MM.1S (cell line): Measurements from ENCODE around the gene TEKT2.
A peak's percentile ranks its signal among the peaks of the same experiment; 100 is the strongest.

ENCODE experiments used
- DNase-seq: peaks from one replicate; pipeline ENCODE4 v3.0.0-alpha.2; 2015
- H2AFZ ChIP-seq: fragments of 300-600 bp; sonication (generic); 2 replicates; pipeline ENCODE4 v1.6.0; 2016; ENCODE audit warnings: antibody characterized with exemption, low read length
- H3F3A ChIP-seq: fragments of 300-600 bp; sonication (generic); 2 replicates; pipeline ENCODE4 v1.6.1; 2016; ENCODE audit warnings: mild to moderate bottlenecking, antibody characterized with exemption, low read length, moderate library complexity, mixed read lengths; ENCODE audit not compliant: insufficient read depth
- H3K27ac ChIP-seq: fragments of 300-600 bp; sonication (generic); 2 replicates; pipeline ENCODE4 v1.5.1; 2016; ENCODE audit warnings: mild to moderate bottlenecking, low read length
- H3K27me3 ChIP-seq: fragments of 300-600 bp; sonication (generic); replicated peaks from 2 replicates; pipeline ENCODE4 v1.6.0; 2016; ENCODE audit warnings: low read length; ENCODE audit not compliant: insufficient read depth
- H3K36me3 ChIP-seq: fragments of 300-600 bp; sonication (generic); replicated peaks from 2 replicates; pipeline ENCODE4 v1.6.1; 2016; ENCODE audit warnings: mild to moderate bottlenecking, low read length, mixed read lengths; ENCODE audit not compliant: insufficient read depth
- H3K4me1 ChIP-seq: fragments of 300-600 bp; sonication (generic); 2 replicates; pipeline ENCODE4 v1.6.1; 2016; ENCODE audit warnings: low read length, mixed read lengths
- H3K4me2 ChIP-seq: fragments of 300-600 bp; sonication (generic); 2 replicates; pipeline ENCODE4 v1.6.0; 2016; ENCODE audit warnings: low read depth, low read length
- H3K4me3 ChIP-seq: fragments of 300-600 bp; sonication (generic); 2 replicates; pipeline ENCODE4 v1.5.1; 2016; ENCODE audit warnings: low read length, mixed read lengths
- H3K79me2 ChIP-seq: fragments of 300-600 bp; sonication (generic); 2 replicates; pipeline ENCODE4 v1.6.1; 2016; ENCODE audit warnings: mixed run types, low read length, mixed read lengths
- H3K9ac ChIP-seq: fragments of 300-600 bp; sonication (generic); 2 replicates; pipeline ENCODE4 v1.6.1; 2016; ENCODE audit warnings: low read length, mixed read lengths
- H3K9me2 ChIP-seq: fragments of 300-600 bp; sonication (generic); replicated peaks from 2 replicates; pipeline ENCODE4 v1.6.1; 2016; ENCODE audit warnings: mild to moderate bottlenecking, low read length, mixed read lengths; ENCODE audit not compliant: insufficient read depth
- H3K9me3 ChIP-seq: fragments of 300-600 bp; sonication (generic); replicated peaks from 2 replicates; pipeline ENCODE4 v1.6.1; 2016; ENCODE audit warnings: mild to moderate bottlenecking, low read length, mixed read lengths; ENCODE audit not compliant: insufficient read depth
- H4K20me1 ChIP-seq: fragments of 300-600 bp; sonication (generic); 2 replicates; pipeline ENCODE4 v1.6.1; 2016; ENCODE audit warnings: mild to moderate bottlenecking, low read length, moderate library complexity, mixed read lengths; ENCODE audit not compliant: insufficient read depth
- EZH2 ChIP-seq: fragments of 300-600 bp; sonication (generic); optimal IDR thresholded peaks from 2 replicates; pipeline ENCODE3; 2017; ENCODE audit warnings: low read depth, mild to moderate bottlenecking, antibody characterized with exemption, low read length, mixed read lengths
- EZH2phosphoT487 ChIP-seq: fragments of 300-600 bp; sonication (generic); IDR thresholded peaks from 2 replicates; pipeline ENCODE4 v1.6.1; 2018; ENCODE audit warnings: antibody characterized with exemption, low read length
- TF ChIP-seq, protein P1 (sequence below): fragments of 300-600 bp; sonication (generic); IDR thresholded peaks from 2 replicates; pipeline ENCODE4 v1.5.1; 2016; ENCODE audit warnings: antibody characterized with exemption, low read length, mixed read lengths

The TEKT2 gene

DNA sequence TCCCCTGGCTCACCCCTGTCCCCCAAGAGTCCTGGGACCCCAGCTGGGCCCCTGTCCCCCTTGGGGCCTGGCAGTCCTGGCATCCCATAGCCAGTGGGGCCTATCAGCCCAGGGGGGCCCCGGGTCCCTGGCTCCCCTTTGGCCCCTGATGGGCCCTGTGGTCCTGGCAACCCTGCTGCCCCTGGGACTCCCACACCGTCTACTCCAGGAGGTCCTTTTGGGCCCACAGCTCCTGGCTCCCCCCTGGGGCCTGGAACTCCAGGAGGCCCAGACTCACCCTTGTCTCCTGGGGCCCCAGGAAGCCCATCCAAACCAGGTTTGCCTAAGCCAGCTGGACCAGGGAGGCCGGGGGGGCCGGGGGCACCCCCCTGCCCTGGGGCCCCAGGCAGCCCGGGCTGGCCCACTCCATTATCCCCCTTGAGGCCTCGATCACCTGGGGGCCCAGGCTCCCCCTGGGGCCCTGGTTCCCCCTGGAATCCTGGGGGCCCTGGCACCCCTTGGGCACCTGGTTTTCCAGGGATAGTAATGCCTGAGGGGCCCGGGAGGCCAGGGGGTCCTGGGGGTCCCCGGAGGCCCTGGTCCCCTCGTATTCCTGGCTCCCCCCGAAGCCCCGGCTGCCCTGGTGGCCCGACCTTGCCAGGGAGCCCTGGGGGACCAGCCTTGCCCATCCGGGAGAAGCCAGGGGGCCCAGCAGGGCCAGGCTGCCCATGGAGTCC, 14.9 kb downstream of the TEKT2 start:
- Histone ChIP-seq H3K9ac (no peak overlapping the region), H3K27me3 (no peaks in the 10 kb centered on the region), H3K79me2 (no peaks in the 10 kb centered on the region), H3K4me3 (no peak overlapping the region), H3K9me2 (no peaks in the 10 kb centered on the region), H3K27ac (no peak overlapping the region), H3K9me3 (no peaks in the 10 kb centered on the region), H2AFZ (peak overlapping the region; percentile 93; the same call in 1 of the 2 replicates), H3K4me1 (no peaks in the 10 kb centered on the region), H3F3A (no peaks in the 10 kb centered on the region; the same call in 1 of the 2 replicates), H4K20me1 (no peaks in the 10 kb centered on the region), H3K36me3 (no peaks in the 10 kb centered on the region), H3K4me2 (no peak overlapping the region)
- TF ChIP-seq EZH2phosphoT487 (no peak), EZH2 (no peak)
- TF ChIP-seq, protein P1, sequence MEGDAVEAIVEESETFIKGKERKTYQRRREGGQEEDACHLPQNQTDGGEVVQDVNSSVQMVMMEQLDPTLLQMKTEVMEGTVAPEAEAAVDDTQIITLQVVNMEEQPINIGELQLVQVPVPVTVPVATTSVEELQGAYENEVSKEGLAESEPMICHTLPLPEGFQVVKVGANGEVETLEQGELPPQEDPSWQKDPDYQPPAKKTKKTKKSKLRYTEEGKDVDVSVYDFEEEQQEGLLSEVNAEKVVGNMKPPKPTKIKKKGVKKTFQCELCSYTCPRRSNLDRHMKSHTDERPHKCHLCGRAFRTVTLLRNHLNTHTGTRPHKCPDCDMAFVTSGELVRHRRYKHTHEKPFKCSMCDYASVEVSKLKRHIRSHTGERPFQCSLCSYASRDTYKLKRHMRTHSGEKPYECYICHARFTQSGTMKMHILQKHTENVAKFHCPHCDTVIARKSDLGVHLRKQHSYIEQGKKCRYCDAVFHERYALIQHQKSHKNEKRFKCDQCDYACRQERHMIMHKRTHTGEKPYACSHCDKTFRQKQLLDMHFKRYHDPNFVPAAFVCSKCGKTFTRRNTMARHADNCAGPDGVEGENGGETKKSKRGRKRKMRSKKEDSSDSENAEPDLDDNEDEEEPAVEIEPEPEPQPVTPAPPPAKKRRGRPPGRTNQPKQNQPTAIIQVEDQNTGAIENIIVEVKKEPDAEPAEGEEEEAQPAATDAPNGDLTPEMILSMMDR = no peak
- no peak for DNase-seq

DNA sequence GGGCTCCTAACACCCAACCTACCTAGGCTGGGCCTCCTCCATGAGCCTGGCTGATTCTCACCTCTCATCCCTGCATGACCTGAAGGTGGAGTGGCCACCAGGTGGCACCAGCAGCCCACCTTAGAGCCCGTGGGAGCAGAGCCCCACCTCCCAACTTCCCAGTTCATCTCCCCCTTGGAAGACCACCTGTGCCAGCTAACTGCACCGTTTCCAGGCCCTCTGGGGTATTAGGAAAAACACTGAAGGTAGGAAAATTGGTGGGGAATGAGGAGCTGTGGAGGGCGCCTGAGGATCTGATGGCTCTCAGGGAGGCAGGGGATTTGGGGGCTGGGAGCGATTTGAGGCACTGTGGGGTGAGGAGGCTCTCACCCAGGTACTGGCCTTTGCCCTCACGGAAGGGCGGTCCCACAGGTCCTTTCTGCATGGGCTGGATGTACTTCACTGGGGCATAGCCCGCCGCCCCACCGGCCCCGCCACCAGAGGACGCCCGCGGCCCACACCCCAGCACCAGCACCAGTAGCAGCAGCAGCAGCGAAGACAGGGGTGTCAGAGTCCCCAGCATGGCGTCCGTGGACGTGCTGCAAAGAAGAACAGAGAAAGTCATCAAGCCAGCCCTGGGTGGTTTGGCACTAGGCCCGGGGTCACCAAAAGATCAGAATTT, 15.9 kb downstream of the TEKT2 start:
- Histone ChIP-seq H3K27ac (no peak overlapping the region), H3K4me3 (peak overlapping the region; percentile 54), H3K9ac (no peak overlapping the region), H2AFZ (peak overlapping the region; percentile 93), H3K36me3 (no peaks in the 10 kb centered on the region), H3K79me2 (no peaks in the 10 kb centered on the region), H3K4me2 (peak overlapping the region; percentile 95), H3F3A (no peaks in the 10 kb centered on the region; the same call in 1 of the 2 replicates), H3K27me3 (no peaks in the 10 kb centered on the region), H3K9me3 (no peaks in the 10 kb centered on the region), H4K20me1 (no peaks in the 10 kb centered on the region), H3K4me1 (no peaks in the 10 kb centered on the region), H3K9me2 (no peaks in the 10 kb centered on the region)
- TF ChIP-seq, protein P1 = peak; percentile 83
- TF ChIP-seq EZH2phosphoT487 = no peak
- no peak for TF ChIP-seq EZH2
- peak; percentile 67 for DNase-seq

DNA sequence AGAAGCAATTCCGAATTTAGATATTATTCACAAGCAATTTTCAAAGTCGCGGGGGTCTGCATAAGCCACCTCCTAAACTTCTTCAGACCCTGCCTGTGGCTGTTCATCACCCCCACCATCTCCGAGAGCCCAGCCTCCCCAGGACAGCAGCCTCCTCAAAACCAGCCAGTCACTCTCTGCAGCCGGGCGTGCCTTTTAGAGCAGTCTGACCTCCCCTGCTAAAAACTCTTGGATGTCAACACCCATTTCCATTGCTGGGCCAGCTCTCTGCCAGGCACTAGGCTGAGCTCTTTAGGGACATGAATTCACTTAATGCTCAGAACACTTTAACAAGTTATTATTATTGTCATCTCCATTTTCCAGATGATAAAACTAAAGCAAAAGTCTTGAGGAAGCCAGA, 16.5 kb downstream of the TEKT2 start:
- Histone ChIP-seq H3K9ac (no peak overlapping the region), H3F3A (no peaks in the 10 kb centered on the region; the same call in 1 of the 2 replicates), H3K4me2 (peak overlapping the region; percentile 95; the same call in 1 of the 2 replicates), H3K27me3 (no peaks in the 10 kb centered on the region), H3K27ac (no peak overlapping the region), H3K9me3 (no peaks in the 10 kb centered on the region), H2AFZ (peak overlapping the region; percentile 93), H3K79me2 (no peaks in the 10 kb centered on the region), H3K36me3 (no peaks in the 10 kb centered on the region), H3K4me3 (no peak overlapping the region), H4K20me1 (no peaks in the 10 kb centered on the region), H3K4me1 (no peaks in the 10 kb centered on the region), H3K9me2 (no peaks in the 10 kb centered on the region)
- TF ChIP-seq, protein P1 = no peak
- no peak for TF ChIP-seq EZH2
- no peak for TF ChIP-seq EZH2phosphoT487
- DNase-seq = no peak
